Mucosa of descending colon (tissue), 3 donors: ENCODE measurements around the gene WWP2. TPM values are rescaled to one million over a fixed set of nuclear protein-coding genes. Genes with fewer than 3 reads are reported as not detected.

Experiments
- ATAC-seq: fragments of 200-7000 bp; cut with Tn5 transposase; one replicate; pipeline ENCODE4 v1.9.1; 2020; ENCODE audit warnings: mild to moderate bottlenecking, moderate library complexity
- DNase-seq, 3 donors: peaks; one replicate each; pipeline ENCODE4 v3.0.0-alpha.2; 2020
- H3K36me3 ChIP-seq: fragments of 200-600 bp; one replicate; pipeline ENCODE4 v1.8.0; 2021; ENCODE audit warnings: low read depth, mild to moderate bottlenecking
- H3K4me1 ChIP-seq: fragments of 200-600 bp; one replicate; pipeline ENCODE4 v1.8.0; 2021; ENCODE audit warnings: low read depth, mild to moderate bottlenecking
- H3K4me3 ChIP-seq: fragments of 200-600 bp; one replicate; pipeline ENCODE4 v1.8.0; 2021; ENCODE audit warnings: mild to moderate bottlenecking
- H3K9me3 ChIP-seq: fragments of 200-600 bp; one replicate; pipeline ENCODE4 v1.8.0; 2021; ENCODE audit warnings: mild to moderate bottlenecking
- CTCF ChIP-seq: fragments of 200-600 bp; IDR thresholded peaks from one replicate; pipeline ENCODE4 v1.8.0; 2022; ENCODE audit warnings: antibody characterized with exemption, mild to moderate bottlenecking
- intact Hi-C, 2 donors: fragments of 100-400 bp; cut with DNase I in 1 of 2; cut with micrococcal nuclease in 1 of 2; formaldehyde crosslinking; loops; one replicate each; pipeline versions ENCODE4 v1.11.0 to v1.11.1; 2022; cut with DNase I, micrococcal nuclease
- long read RNA-seq, 2 donors: library from polyadenylated mRNA; unstranded; transcript quantifications; one replicate each; pipeline ENCODE4 v2.0.0, GENCODE V29; 2019 to 2021
- total RNA-seq, 3 donors: library from RNA; stranded (reverse); fragmentation: NEBNext Ultra II Directional in 2 of 3; extraction: Animal tissue kit (Norgen Biotek cat#: 25700) in 2 of 3; gene quantifications; one replicate each; pipeline versions ENCODE4 v1.2.1 to v1.2.4, GENCODE V29; 2021 to 2023
- donor health status: DM: no; HTN: no; CAD: no; lungs with moderate emphysema.
- donor health status: DM: no; HTN: no; CAD: no.
- donor health status: DM: no; HTN: yes; CAD: no.

The WWP2 gene
- 100 to 1,000 TPM in 1 of 3 donors, 10 to 100 TPM in 2; 70.2 to 110 (median 94.2) TPM for total RNA-seq
- long read RNA-seq, donor 1, full-length matches to known transcripts: 9 of 31 reads
- long read RNA-seq, donor 1, partial matches to known transcripts: 16 of 31 reads
- long read RNA-seq, donor 1, other reads (novel, unspliced or antisense): 6 of 31 reads
- long read RNA-seq, donor 2, full-length matches to known transcripts: 4 of 15 reads
- long read RNA-seq, donor 2, partial matches to known transcripts: 3 of 15 reads
- long read RNA-seq, donor 2, other reads (novel, unspliced or antisense): 8 of 15 reads

GRCh38 chr16:69761983-69762813, at the start of gene WWP2:
TSS of gene WWP2 (plus strand) at chr16:69762332. CDS start at chr16:69787011, 24,679 bp downstream.
- intact Hi-C loops: no loop called here
- Histone ChIP-seq H3K36me3 (no peaks in the 10 kb centered on the region), H3K9me3 (no peaks in the 10 kb centered on the region), H3K4me3 (peak within 1 kb of the TSS; percentile 65), H3K4me1 (peaks cover 5% of the 10 kb centered on the region)
- ATAC-seq: peak; percentile 85
- peak; percentile 80 to 88 (median 86) for DNase-seq
- no peak for TF ChIP-seq CTCF

DNA sequence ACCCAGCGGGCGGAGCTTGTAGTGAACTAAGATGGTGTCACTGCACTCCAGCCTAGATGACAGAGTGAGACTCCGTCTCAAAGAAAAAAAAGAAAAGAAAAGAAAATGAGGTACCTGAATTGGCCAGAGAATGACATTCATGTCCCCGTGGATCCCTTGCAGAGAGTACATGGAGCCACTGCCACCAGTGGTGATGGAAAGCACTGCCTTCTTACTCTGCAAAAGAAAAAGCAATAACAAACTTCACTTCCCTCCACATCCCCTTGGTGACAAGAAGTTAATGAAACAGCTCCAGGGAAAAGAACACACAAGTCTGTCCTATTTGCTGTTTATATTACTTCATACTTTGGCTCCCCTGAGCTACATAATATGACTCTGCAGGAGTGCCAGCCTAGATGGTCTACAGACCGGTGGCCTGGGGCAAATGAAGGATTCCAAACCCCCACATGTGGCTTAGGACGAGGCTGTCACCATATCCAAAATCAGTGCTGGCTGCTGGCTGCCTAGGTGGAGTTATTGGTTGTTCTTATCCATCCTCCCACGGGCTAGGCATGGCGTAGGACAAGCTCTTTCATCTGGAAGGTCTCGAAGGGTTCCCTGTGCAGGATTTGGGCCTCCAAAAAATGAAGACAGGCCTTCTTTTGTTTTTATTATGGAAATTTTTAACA, 49.1 kb upstream of the WWP2 start:
- intact Hi-C loops: no loop called here
- no peak for TF ChIP-seq CTCF
- ATAC-seq: no peak
- H3K4me1 ChIP-seq: peaks cover 6% of the 10 kb centered on the region
- no peaks in the 10 kb centered on the region for H3K9me3 ChIP-seq
- H3K4me3 ChIP-seq: no peak overlapping the region
- no peaks in the 10 kb centered on the region for H3K36me3 ChIP-seq
- DNase-seq: no peak

GRCh38 chr16:69717066-69717465, 45.1 kb upstream of the WWP2 start:
- H3K36me3 ChIP-seq: no peaks in the 10 kb centered on the region
- H3K9me3 ChIP-seq: no peaks in the 10 kb centered on the region
- intact Hi-C loops: no loop called here
- no peak overlapping the region for H3K4me3 ChIP-seq
- DNase-seq: no peak
- no peak for ATAC-seq
- H3K4me1 ChIP-seq: no peaks in the 10 kb centered on the region
- no peak for TF ChIP-seq CTCF

DNA sequence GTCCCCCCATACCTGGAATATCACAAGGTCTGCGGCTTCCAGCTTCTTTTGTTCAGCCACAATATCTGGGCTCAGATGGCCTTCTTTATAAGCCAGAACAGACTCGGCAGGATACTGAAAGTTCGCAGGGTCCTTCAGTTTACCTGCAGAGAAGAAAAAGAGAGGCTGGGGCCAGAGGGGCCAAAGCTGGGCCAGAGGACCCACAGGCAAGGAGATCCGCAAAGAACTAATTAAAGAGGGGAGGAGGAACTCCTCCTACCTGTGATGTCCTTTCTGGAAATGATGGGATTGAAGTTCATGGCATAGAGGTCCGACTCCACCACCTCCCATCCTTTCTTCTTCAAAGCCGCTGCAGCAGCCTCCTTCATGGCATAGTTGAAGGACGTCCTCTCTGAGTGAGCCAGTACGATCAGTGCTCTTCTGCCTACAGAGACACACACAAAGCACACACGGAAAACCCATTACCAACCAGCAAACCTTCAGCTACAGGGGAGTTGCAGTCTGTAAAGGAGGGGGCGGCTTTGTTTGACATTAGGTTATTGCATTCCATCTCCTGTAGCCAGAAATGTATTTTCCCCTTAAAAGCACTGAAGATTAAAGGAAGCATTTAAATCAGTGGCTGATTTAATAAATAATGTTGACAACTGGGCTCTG, 43.9 kb upstream of the WWP2 start:
- Histone ChIP-seq H3K9me3 (no peaks in the 10 kb centered on the region), H3K4me1 (peaks cover 5% of the 10 kb centered on the region), H3K36me3 (no peaks in the 10 kb centered on the region), H3K4me3 (no peak overlapping the region)
- intact Hi-C loops: no loop called here
- ATAC-seq (no peak), DNase-seq (no peak)
- TF ChIP-seq CTCF: no peak

DNA sequence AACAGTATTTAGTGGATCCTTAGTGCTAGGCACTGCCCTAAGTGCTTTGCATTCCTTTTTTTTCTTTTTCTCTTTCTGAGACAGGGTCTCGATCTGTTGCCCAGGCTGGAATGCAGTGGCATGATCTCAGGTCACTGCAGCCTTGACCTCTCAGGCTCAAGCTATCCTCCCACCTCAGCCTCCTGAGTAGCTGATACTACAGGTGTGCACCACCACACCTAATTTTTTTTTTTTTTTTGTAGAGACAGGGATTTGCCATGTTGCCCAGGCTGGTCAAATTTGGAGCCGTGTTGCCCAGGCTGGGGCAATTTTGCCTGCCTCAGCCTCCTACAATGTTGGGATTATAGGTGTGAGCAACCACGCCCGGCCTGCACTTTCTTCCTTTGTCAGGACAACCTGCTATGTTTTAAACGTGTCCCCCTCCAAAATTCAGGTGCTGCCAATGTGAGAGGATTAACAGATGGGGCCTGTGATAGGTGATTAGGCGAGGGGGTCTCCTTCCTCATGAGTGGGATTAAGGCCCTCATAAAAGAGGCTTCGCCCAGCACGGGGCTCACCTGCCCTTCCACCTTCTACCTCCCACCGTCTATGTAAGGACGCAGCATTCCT, 41.2 kb upstream of the WWP2 start:
- no peak for TF ChIP-seq CTCF
- Histone ChIP-seq H3K4me3 (no peak overlapping the region), H3K36me3 (no peaks in the 10 kb centered on the region), H3K4me1 (peaks cover 22% of the 10 kb centered on the region), H3K9me3 (no peaks in the 10 kb centered on the region)
- ATAC-seq (no peak), DNase-seq (peak in 1 of 3 donors; percentile 42)
- intact Hi-C loops: no loop called here
